Heart left ventricle (tissue), 16 donors: Measurements from ENCODE around the gene ADGRL3. TPM values are rescaled to one million over a fixed set of nuclear protein-coding genes. Genes with fewer than 3 reads are reported as not detected.

Experiments used
- ATAC-seq, 4 donors: fragments of 200-7000 bp; cut with Tn5 transposase; one replicate each; pipeline ENCODE4 v1.9.1; 2020 to 2022; ENCODE audit warnings: moderate library complexity in 4 of 4, mild to moderate bottlenecking in 3 of 4, moderate number of reproducible peaks in 1 of 4
- DNase-seq, 5 donors: peaks; one replicate each; pipeline ENCODE4 v3.0.0-alpha.2; 2020
- H3K27ac ChIP-seq, 12 donors: fragments of 200-600 bp; sonication (generic) in 4 of 12; one replicate each; pipeline versions ENCODE4 v1.5.0 to v1.8.0; 2016 to 2022; ENCODE audit warnings: mild to moderate bottlenecking in 2 of 12
- H3K27me3 ChIP-seq, 9 donors: fragments of 200-600 bp; sonication (generic) in 2 of 9; one replicate each; pipeline versions ENCODE4 v1.5.1 to v1.8.0; 2016 to 2022; ENCODE audit warnings: mild to moderate bottlenecking in 3 of 9
- H3K36me3 ChIP-seq, 9 donors: fragments of 200-600 bp; sonication (generic) in 2 of 9; one replicate each; pipeline versions ENCODE4 v1.5.0 to v1.8.0; 2018 to 2022; ENCODE audit warnings: mild to moderate bottlenecking in 2 of 9
- H3K4me1 ChIP-seq, 12 donors: fragments of 200-600 bp; sonication (generic) in 4 of 12; one replicate each; pipeline versions ENCODE4 v1.5.0 to v1.8.0; 2016 to 2022; ENCODE audit warnings: mild to moderate bottlenecking in 3 of 12
- H3K4me3 ChIP-seq, 12 donors: fragments of 200-600 bp; sonication (generic) in 4 of 12; one replicate each; pipeline versions ENCODE4 v1.5.0 to v1.8.0; 2017 to 2022; ENCODE audit warnings: mild to moderate bottlenecking in 9 of 12, moderate library complexity in 4 of 12
- H3K9me3 ChIP-seq, 12 donors: fragments of 200-600 bp; sonication (generic) in 4 of 12; one replicate each; pipeline versions ENCODE4 v1.5.0 to v1.8.0; 2016 to 2022; ENCODE audit warnings: mild to moderate bottlenecking in 1 of 12
- POLR2A ChIP-seq, 2 donors: fragments of 450-650 bp; IDR thresholded peaks; one replicate each; pipeline ENCODE4 v1.6.1; 2017; ENCODE audit warnings: antibody characterized with exemption in 2 of 2, mild to moderate bottlenecking in 2 of 2, moderate library complexity in 2 of 2
- WGBS, 4 donors: extraction: QIAGEN DNeasy Blood & Tissue Kit in 2 of 4; methylation state at CpG; one replicate each; pipeline versions ENCODE4 v1.1.5 to v1.1.7; 2013 to 2018; 5-methylcytosine and 5-hydroxymethylcytosine counted together
- intact Hi-C, 10 donors: fragments of 100-400 bp; cut with DNase I; formaldehyde crosslinking; loops; one replicate each; pipeline versions ENCODE4 v1.11.1 to v1.14.2; 2022
- polyA plus RNA-seq, 2 donors: library from polyadenylated mRNA; stranded (reverse); fragments of 200-250 nt; gene quantifications; one replicate each; pipeline ENCODE4 v1.2.3, GENCODE V29; 2013
- total RNA-seq, 9 donors: library from RNA; depleted of rRNA in 2 of 9; stranded (reverse); fragments of >200 nt in 2 of 9; fragmentation: NEBNext Ultra II Directional in 3 of 9; extraction: Animal tissue kit (Norgen Biotek cat#: 25700) in 3 of 9; gene quantifications; one replicate each; pipeline versions ENCODE4 v1.1.0 to v1.2.4, GENCODE V29; 2016 to 2023
- TF ChIP-seq, protein P1 (sequence below), 12 donors: fragments of 200-600 bp; sonication (generic) in 4 of 12; IDR thresholded peaks; one replicate each; pipeline versions ENCODE4 v1.5.0 to v1.8.0; 2018 to 2022; ENCODE audit warnings: antibody characterized with exemption in 12 of 12, mild to moderate bottlenecking in 5 of 12
- donor health status: ischemic (EF 13 %, LVEDD 7.1; RV severe dilation, severe dysfunction).
- donor health status: healthy with polysubstance abuse.
- donor health status: DM: no; HTN: yes; CAD: no.
- donor health status: DM: no; HTN: no; CAD: no.
- donor health status: ischemic (EF 25% LVEDD 6.9; RV normal size, moderate dysfunction).
- donor health status: ischemic (EF 25% LVEDD 5.7; RV mildly dilated, moderate dysfunction).
- donor health status: healthy.
- donor health status: DM: yes; HTN: yes; CAD: no.
- donor health status: ischemic (EF 35%, LVEDD 5.7; RV mildly dilated, moderate dysfunction).
- donor health status: nonischemic (EF 11% LVEDD 7.7; RV severe dilation, severe dysfunction).
- donor health status: DM: yes; HTN: yes; CAD: no.
- donor health status: PGD.
- donor health status: ischemic (EF 29% LVEDD 5.4; RV normal size, mild dysfunction).
- donor health status: nonischemic (EF 23%, LVEDD 6.1; RV moderate dilation, normal function).

The ADGRL3 gene
- total and polyA plus RNA-seq, 11 donors: 0.84 to 24.4 (median 7.6) TPM

DNA sequence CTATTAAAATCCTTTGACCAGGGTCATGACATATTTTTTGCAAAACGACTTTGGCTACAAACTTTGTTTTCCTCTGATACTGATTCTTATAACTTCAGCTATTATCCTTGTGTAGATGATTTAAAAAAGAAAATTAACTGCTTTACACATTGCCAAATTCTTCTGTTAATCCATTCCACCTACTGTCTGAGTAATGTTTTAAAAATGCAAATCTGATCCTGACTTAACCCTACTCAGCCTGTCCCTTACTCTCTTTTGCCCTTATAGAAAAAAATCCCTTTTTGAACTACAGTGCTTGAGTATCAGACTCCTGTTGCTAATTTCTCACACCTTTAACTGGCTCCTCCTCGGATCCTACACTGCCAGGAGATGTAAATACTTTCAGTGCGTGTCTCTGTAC is 723.1 kb downstream of the ADGRL3 start:
- Histone ChIP-seq H3K4me3 (no peak overlapping the region), H3K27me3 (no peaks in the 10 kb centered on the region), H3K4me1 (no peaks in the 10 kb centered on the region), H3K9me3 (no peaks in the 10 kb centered on the region), H3K27ac (no peak overlapping the region), H3K36me3 (no peaks in the 10 kb centered on the region)
- TF ChIP-seq, protein P1, sequence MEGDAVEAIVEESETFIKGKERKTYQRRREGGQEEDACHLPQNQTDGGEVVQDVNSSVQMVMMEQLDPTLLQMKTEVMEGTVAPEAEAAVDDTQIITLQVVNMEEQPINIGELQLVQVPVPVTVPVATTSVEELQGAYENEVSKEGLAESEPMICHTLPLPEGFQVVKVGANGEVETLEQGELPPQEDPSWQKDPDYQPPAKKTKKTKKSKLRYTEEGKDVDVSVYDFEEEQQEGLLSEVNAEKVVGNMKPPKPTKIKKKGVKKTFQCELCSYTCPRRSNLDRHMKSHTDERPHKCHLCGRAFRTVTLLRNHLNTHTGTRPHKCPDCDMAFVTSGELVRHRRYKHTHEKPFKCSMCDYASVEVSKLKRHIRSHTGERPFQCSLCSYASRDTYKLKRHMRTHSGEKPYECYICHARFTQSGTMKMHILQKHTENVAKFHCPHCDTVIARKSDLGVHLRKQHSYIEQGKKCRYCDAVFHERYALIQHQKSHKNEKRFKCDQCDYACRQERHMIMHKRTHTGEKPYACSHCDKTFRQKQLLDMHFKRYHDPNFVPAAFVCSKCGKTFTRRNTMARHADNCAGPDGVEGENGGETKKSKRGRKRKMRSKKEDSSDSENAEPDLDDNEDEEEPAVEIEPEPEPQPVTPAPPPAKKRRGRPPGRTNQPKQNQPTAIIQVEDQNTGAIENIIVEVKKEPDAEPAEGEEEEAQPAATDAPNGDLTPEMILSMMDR (IDR thresholded peaks at IDR 0.05): no peak
- WGBS, 4 donors: 41 to 54% (median 44%) methylated on average over 3 of the region's 3 CpGs
- ATAC-seq: no peak
- DNase-seq: no peak
- intact Hi-C loops: no loop called here

DNA sequence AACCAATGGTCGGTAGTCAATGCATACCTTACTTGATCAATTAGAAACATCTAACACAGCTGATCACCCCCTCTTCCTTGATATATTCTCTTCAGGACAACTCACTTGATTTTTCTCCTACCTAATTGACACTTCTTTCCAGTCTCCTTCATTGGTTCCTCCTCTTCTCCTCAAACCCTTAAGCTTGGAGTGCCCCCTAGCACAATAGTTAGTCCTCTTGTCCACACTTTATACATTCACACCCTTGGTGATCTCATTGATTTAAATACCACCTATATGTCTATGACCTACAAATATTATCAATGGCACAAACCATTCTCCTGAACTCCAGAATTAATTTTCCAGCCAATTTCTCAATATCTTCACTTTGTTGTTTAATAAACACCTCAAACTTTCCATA is 724.0 kb downstream of the ADGRL3 start:
- DNase-seq: no peak
- H3K9me3 ChIP-seq: no peaks in the 10 kb centered on the region
- TF ChIP-seq, protein P1 (IDR thresholded peaks at IDR 0.05): no peak
- TF ChIP-seq POLR2A (IDR thresholded peaks at IDR 0.05): no peak
- no peak overlapping the region for H3K4me3 ChIP-seq
- WGBS, 4 donors: 84 to 100% (median 91%) methylated on average over 1 of the region's 1 CpG
- intact Hi-C loops: no loop called here
- H3K36me3 ChIP-seq: no peaks in the 10 kb centered on the region
- H3K4me1 ChIP-seq: no peaks in the 10 kb centered on the region
- no peaks in the 10 kb centered on the region for H3K27me3 ChIP-seq
- ATAC-seq: no peak
- no peak overlapping the region for H3K27ac ChIP-seq

DNA sequence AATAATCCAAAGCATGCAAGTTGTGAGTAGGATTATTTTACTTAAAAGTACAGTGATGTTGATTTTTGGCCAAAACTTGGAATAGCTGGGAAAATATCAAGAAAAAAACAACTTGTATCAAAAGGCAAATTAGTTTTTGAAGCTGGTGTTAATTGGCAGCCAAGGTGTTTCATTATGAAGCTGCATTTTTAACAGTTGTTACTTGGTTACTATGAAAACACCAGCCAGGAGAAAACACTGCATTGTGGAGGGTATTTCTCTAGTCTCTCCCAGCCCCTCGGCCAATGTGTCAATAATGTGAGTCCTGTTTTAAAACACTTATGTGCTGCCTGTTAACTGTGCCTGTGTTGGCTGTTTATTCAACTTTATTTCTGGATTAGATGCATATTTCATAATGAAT is 733.4 kb downstream of the ADGRL3 start:
- Histone ChIP-seq H3K4me3 (no peak overlapping the region), H3K4me1 (no peaks in the 10 kb centered on the region), H3K27me3 (no peaks in the 10 kb centered on the region), H3K9me3 (no peaks in the 10 kb centered on the region), H3K36me3 (peaks cover 0 to 3% (median 0%) of the 10 kb centered on the region in 9 donors), H3K27ac (no peak overlapping the region)
- 58 to 84% (median 60%) methylated on average over 1 of the region's 1 CpG for WGBS, 4 donors
- no peak for DNase-seq
- no peak for ATAC-seq
- intact Hi-C loops: no loop called here
- TF ChIP-seq POLR2A (IDR thresholded peaks at IDR 0.05): no peak
- TF ChIP-seq, protein P1 (IDR thresholded peaks at IDR 0.05): no peak

DNA sequence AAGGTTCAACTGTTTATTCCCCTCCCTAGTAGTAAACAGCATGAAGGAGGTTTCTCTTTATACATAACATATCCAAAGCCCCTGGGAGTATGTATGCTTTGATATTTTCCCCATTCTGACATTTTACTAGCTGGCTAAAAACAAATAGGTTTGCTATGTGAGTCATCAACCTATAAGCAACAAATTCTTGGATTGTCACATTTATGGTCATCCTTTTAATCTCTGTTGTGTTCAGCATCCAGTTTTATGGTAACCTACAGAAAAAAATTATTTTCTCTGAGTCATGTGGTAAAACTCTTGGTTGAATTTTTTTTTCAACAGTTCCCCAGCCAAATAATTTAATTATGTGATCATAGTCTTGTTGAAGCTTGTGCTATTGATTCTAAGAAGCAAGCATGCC is 734.1 kb downstream of the ADGRL3 start:
- intact Hi-C loops: no loop called here
- Histone ChIP-seq H3K4me1 (no peaks in the 10 kb centered on the region), H3K27ac (no peak overlapping the region), H3K36me3 (peaks cover 0 to 3% (median 0%) of the 10 kb centered on the region in 9 donors), H3K27me3 (no peaks in the 10 kb centered on the region), H3K9me3 (no peaks in the 10 kb centered on the region), H3K4me3 (no peak overlapping the region)
- no peak for TF ChIP-seq POLR2A (IDR thresholded peaks at IDR 0.05)
- TF ChIP-seq, protein P1 (IDR thresholded peaks at IDR 0.05): no peak
- no peak for DNase-seq
- ATAC-seq: no peak
